Calu3 (cell line): ENCODE results near the gene TAS1R1. TPM values are rescaled to one million over a fixed set of nuclear protein-coding genes. Genes with fewer than 3 reads are reported as not detected.

Source experiments
- BruUV-seq: library from RNA; stranded (reverse); fragments of 400-500 nt; replicated peaks from 2 replicates; lab custom pipeline; 2021; lab: Mats Ljungman, UMichigan
- CTCF ChIA-PET: fragments of 300-600 bp; sonication (Branson Sonifier 250); formaldehyde crosslinking; loops from one replicate; lab custom pipeline; 2022; ENCODE audit warnings: antibody characterized with exemption; lab: Charles Lee
- DNase-seq: peaks from one replicate; pipeline ENCODE4 v3.0.0; 2022
- H3K27ac Mint-ChIP-seq: one replicate; pipeline ENCODE4 v1.8.0; 2022; ENCODE audit warnings: mixed read lengths; ENCODE audit not compliant: unreplicated experiment
- H3K27me3 Mint-ChIP-seq: one replicate; pipeline ENCODE4 v1.8.0; 2022; ENCODE audit warnings: mixed read lengths; ENCODE audit not compliant: unreplicated experiment
- H3K36me3 Mint-ChIP-seq: one replicate; pipeline ENCODE4 v1.8.0; 2022; ENCODE audit warnings: mild to moderate bottlenecking, moderate library complexity, mixed read lengths; ENCODE audit not compliant: insufficient read depth, unreplicated experiment
- H3K4me1 Mint-ChIP-seq: one replicate; pipeline ENCODE4 v1.8.0; 2022; ENCODE audit warnings: mild to moderate bottlenecking, low read depth, mixed read lengths; ENCODE audit not compliant: unreplicated experiment
- H3K4me3 Mint-ChIP-seq: one replicate; pipeline ENCODE4 v1.8.0; 2022; ENCODE audit warnings: mild to moderate bottlenecking, low read depth, moderate library complexity, mixed read lengths; ENCODE audit not compliant: unreplicated experiment
- H3K9me3 Mint-ChIP-seq: one replicate; pipeline ENCODE4 v1.8.0; 2022; ENCODE audit warnings: low read depth, mixed read lengths; ENCODE audit not compliant: unreplicated experiment
- CTCF ChIP-seq: fragments of 200-600 bp; IDR thresholded peaks from one replicate; pipeline ENCODE4 v1.8.0; 2022; ENCODE audit warnings: antibody characterized with exemption; ENCODE audit not compliant: unreplicated experiment
- intact Hi-C: fragments of 100-400 bp; cut with micrococcal nuclease; formaldehyde crosslinking; loops from one replicate; pipeline ENCODE4 v1.10.0; 2022; ENCODE audit not compliant: unreplicated experiment
- total RNA-seq: library from RNA; stranded (reverse); gene quantifications from 2 replicates; pipeline ENCODE4 v1.2.3, GENCODE V29; 2022

TAS1R1 gene
- total RNA-seq, 1 experiment from 2014 or later = not detected

GRCh38 chr1:6507037-6507428, 48.1 kb upstream of the TAS1R1 start:
- H3K27ac Mint-ChIP-seq = no peak overlapping the region
- no peak for DNase-seq
- no peak overlapping the region for H3K4me3 Mint-ChIP-seq
- peaks cover 22% of the 10 kb centered on the region for H3K27me3 Mint-ChIP-seq
- no peaks in the 10 kb centered on the region for H3K4me1 Mint-ChIP-seq
- peaks cover 5% of the 10 kb centered on the region for H3K36me3 Mint-ChIP-seq
- intact Hi-C loops = no loop called here
- BruUV-seq = no TSS peak
- H3K9me3 Mint-ChIP-seq = no peaks in the 10 kb centered on the region
- TF ChIP-seq CTCF = no peak
- CTCF ChIA-PET = interaction anchor here (0.5 kb wide), 1 partner anchor 10 kb away, joined by 4 read pairs; no protein-coding TSS in a partner anchor

- no peak for DNase-seq
- intact Hi-C loops = no loop called here
- H3K4me3 Mint-ChIP-seq = no peak overlapping the region
- no peak for TF ChIP-seq CTCF
- H3K4me1 Mint-ChIP-seq = no peaks in the 10 kb centered on the region
- peaks cover 22% of the 10 kb centered on the region for H3K27me3 Mint-ChIP-seq
- no peaks in the 10 kb centered on the region for H3K9me3 Mint-ChIP-seq
- H3K27ac Mint-ChIP-seq = no peak overlapping the region
- peaks cover 5% of the 10 kb centered on the region for H3K36me3 Mint-ChIP-seq
- CTCF ChIA-PET = interaction anchor here (0.5 kb wide), 1 partner anchor 10 kb away, joined by 4 read pairs; no protein-coding TSS in a partner anchor
- no TSS peak for BruUV-seq
Observed at GRCh38 chr1:6507461-6507911, 47.6 kb upstream of the TAS1R1 start.

GRCh38 chr1:6508154-6508815, 46.8 kb upstream of the TAS1R1 start:
- H3K4me3 Mint-ChIP-seq = no peak overlapping the region

GRCh38 chr1:6508816-6509189, 46.3 kb upstream of the TAS1R1 start:
- CTCF ChIA-PET = no interaction called here
- H3K27ac Mint-ChIP-seq = no peak overlapping the region
- BruUV-seq = no TSS peak
- no peak for DNase-seq
- no peaks in the 10 kb centered on the region for H3K9me3 Mint-ChIP-seq
- intact Hi-C loops = no loop called here
- H3K4me3 Mint-ChIP-seq = no peak overlapping the region
- H3K36me3 Mint-ChIP-seq = peaks cover 5% of the 10 kb centered on the region
- peaks cover 22% of the 10 kb centered on the region for H3K27me3 Mint-ChIP-seq
- no peak for TF ChIP-seq CTCF
- H3K4me1 Mint-ChIP-seq = no peaks in the 10 kb centered on the region

More at GRCh38 chr1:6508154-6508815, 46.8 kb upstream of the TAS1R1 start:
- no peaks in the 10 kb centered on the region for H3K9me3 Mint-ChIP-seq
- no peak for TF ChIP-seq CTCF
- H3K27me3 Mint-ChIP-seq = peaks cover 22% of the 10 kb centered on the region
- CTCF ChIA-PET = no interaction called here
- intact Hi-C loops = no loop called here
- BruUV-seq = no TSS peak
- no peaks in the 10 kb centered on the region for H3K4me1 Mint-ChIP-seq
- no peak for DNase-seq
- no peak overlapping the region for H3K27ac Mint-ChIP-seq
- peaks cover 5% of the 10 kb centered on the region for H3K36me3 Mint-ChIP-seq
